Measurements from ENCODE around the gene ZNF609.

- TF ChIP-seq CTCF (IDR thresholded peaks at IDR 0.05) (no peak), POLR2A (IDR thresholded peaks at IDR 0.05) (no peak)
Observed at GRCh38 chr15:64701482-64702184, 241.3 kb downstream of the ZNF609 start.
